C4-2B (cell line): ENCODE measurements around the gene HAAO.

Experiments
- H3K27ac ChIP-seq: fragments of 450-650 bp; 2 replicates; pipeline ENCODE4 v1.5.1; 2017
- CTCF ChIP-seq: fragments of 450-650 bp; conservative IDR thresholded peaks from 2 replicates; pipeline ENCODE4 v1.5.1; 2017; ENCODE audit warnings: mild to moderate bottlenecking
- ZFX ChIP-seq: fragments of 450-650 bp; IDR thresholded peaks from 2 replicates; pipeline ENCODE4 v1.6.1; 2017

Gene HAAO

GRCh38 chr2:42752314-42752713, 40.1 kb downstream of the HAAO start:
- no peak overlapping the region for H3K27ac ChIP-seq
- TF ChIP-seq ZFX (no peak), CTCF (no peak)

GRCh38 chr2:42748840-42749239, 43.5 kb downstream of the HAAO start:
- H3K27ac ChIP-seq = no peak overlapping the region
- TF ChIP-seq ZFX (no peak), CTCF (no peak)

DNA sequence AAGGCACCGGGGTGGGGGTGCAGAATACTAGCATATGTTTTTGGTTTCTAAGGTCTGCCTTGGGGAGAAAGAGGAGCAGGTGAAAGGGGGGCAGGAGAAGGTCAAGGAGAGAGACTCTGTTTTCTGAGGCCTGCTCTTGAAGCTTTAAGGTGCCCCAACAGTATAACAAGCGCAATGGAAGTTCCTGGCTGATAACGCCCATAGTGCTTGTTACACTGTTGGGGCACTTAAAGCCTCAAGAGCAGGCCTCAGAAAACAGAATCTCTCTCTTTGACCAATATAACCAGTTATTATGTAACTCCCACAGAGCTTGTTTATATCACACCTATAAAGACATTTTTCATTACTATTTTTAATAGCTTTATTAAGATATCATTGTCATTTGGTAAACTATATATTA, 45.0 kb downstream of the HAAO start:
- no peak overlapping the region for H3K27ac ChIP-seq
- TF ChIP-seq ZFX = no peak
- TF ChIP-seq CTCF = no peak

- no peak overlapping the region for H3K27ac ChIP-seq
- no peak for TF ChIP-seq CTCF
- TF ChIP-seq ZFX = no peak
Measured at GRCh38 chr2:42744545-42745082, 47.8 kb downstream of the HAAO start.

- TF ChIP-seq ZFX = no peak
- TF ChIP-seq CTCF = no peak
- no peak overlapping the region for H3K27ac ChIP-seq
Measured at GRCh38 chr2:42743659-42743990, 48.8 kb downstream of the HAAO start.

DNA sequence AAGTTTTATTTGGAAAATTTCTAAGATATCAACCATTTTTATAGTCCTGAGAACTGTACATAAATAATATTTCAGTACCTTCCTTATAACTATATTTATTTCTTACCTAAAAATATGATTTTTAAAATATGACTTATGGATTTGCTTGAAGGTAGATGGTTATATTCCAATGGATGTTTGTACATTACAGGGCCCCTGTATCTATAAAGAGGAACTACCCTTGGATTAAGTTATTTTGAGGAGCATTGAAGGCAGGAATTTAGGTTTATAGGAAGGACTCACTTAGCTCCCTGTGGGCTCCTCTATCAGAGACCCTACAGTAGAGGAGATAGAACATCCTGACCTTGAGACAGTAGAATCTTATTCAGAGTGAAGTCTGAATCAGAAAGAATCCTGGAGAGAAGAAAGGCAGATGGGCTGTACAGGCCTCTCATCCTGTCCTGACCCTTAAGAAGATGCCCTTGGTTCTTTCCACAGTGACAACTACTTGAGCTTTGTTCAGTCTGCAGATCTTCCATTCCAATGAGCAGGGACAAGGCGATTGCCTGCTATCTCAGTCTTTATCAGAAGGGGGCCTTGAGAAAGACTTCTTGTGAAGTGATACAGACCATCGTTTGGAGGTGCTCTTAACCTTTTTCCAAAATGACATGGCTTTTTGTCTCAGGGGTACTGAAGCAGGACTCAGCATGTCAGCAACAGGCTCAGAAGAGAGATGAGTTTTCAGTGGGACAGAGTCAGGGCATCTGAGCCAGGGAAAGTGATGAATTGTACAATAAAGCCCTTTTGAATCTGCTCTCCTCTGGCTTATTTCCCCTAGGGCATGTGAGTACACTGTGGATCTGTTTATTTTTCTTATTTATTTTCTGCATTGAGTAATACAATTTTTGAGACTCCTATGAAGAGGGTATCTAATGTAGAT, 49.4 kb downstream of the HAAO start:
- H3K27ac ChIP-seq = no peak overlapping the region
- no peak for TF ChIP-seq ZFX
- no peak for TF ChIP-seq CTCF

- TF ChIP-seq ZFX (no peak), CTCF (no peak)
- no peak overlapping the region for H3K27ac ChIP-seq
Measured at GRCh38 chr2:42741140-42741539, 51.2 kb downstream of the HAAO start.
